Measurements from ENCODE around the gene DTWD1.
"Not testable (repeated sequence)": the region's sequence is repeated elsewhere in the genome, so short reads cannot be mapped to it uniquely, and the experiment has no call there.

DTWD1 gene

DNA sequence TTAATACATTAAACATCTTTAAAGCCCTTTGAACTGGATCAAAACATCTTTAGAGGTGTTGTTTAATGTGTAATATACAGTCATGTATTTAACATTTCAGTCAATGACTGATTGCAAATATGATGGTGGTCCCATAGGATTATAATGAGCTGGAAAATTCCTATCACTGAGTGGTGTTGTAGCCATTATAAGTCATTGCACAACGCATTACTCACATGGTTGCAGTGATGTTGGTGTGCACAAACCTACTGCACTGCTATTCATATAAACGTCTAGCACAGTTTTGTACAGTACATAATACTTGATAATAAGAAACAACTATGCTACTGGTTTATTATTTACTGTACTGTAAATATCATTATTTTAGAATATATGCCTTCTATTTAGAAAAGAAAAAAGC is 75.6 kb downstream of the DTWD1 start:
- no peak for DNase-seq (ENCODE audit: insufficient read length, low spot score)
- no peak for FAIRE-seq
- no peak for TF ChIP-seq SPI1 (IDR thresholded peaks at IDR 0.05; ENCODE audit: low read depth, low read length)
- TF ChIP-seq PAX5 (IDR thresholded peaks at IDR 0.05; ENCODE audit: insufficient read depth, low read length, severe bottlenecking) = no peak
- TF ChIP-seq POLR2A (IDR thresholded peaks at IDR 0.05; ENCODE audit: low read depth, low read length) = no peak
- no peak for TF ChIP-seq POLR2AphosphoS5 (IDR thresholded peaks at IDR 0.05; ENCODE audit: low read depth, low read length)
- no peak for TF ChIP-seq TAF1 (IDR thresholded peaks at IDR 0.05; ENCODE audit: low read depth, low read length)
- TF ChIP-seq POU2F2 (IDR thresholded peaks at IDR 0.05; ENCODE audit: low read depth, low read length) = no peak

GRCh38 chr15:49697121-49697520 is 76.3 kb downstream of the DTWD1 start:
- DNase-seq (ENCODE audit: insufficient read length, low spot score) = no peak
- no peak for FAIRE-seq
- TF ChIP-seq POLR2A (IDR thresholded peaks at IDR 0.05; ENCODE audit: low read depth, low read length) (no peak), TAF1 (IDR thresholded peaks at IDR 0.05; ENCODE audit: low read depth, low read length) (no peak), POLR2AphosphoS5 (IDR thresholded peaks at IDR 0.05; ENCODE audit: low read depth, low read length) (no peak), PAX5 (IDR thresholded peaks at IDR 0.05; ENCODE audit: insufficient read depth, low read length, severe bottlenecking) (no peak), POU2F2 (IDR thresholded peaks at IDR 0.05; ENCODE audit: low read depth, low read length) (no peak), SPI1 (IDR thresholded peaks at IDR 0.05; ENCODE audit: low read depth, low read length) (no peak)

DNA sequence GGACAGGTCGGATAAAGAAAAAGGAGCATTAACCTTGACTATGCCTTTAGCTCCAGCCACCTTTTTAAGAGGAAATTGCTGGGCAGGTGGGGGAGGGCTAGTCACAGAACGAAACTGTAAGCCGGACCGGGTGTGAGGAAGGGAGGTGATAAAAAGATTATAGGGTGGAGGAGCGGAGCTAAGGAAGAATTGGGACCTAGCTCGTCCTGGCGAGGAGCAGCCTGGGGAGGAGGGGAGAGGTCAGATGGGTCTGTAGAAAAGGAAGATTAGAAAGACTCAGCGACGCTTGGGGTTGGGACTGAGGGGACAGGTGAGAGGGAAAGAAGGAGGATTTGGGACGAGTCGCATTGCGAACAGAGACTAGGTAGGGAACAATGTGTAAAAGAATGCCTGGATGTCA is 82.1 kb downstream of the DTWD1 start:
- FAIRE-seq; DNase-seq (ENCODE audit: insufficient read length, low spot score): not testable (repeated sequence)

Data from GM12891 (cell line).